OCI-LY1 (cell line): ENCODE measurements around the gene ATP6V0A1.
A peak's percentile ranks its signal among the peaks of the same experiment; 100 is the strongest.

ENCODE experiments used
- H2AFZ ChIP-seq: fragments of 200-600 bp; sonication (generic), shearing (Covaris generic); 2 replicates; pipeline ENCODE4 v1.6.0; 2014; ENCODE audit warnings: antibody characterized with exemption, mild to moderate bottlenecking, low read length
- H3F3A ChIP-seq: fragments of 200-600 bp; sonication (generic), shearing (Covaris generic); 2 replicates; pipeline ENCODE4 v1.6.0; 2014; ENCODE audit warnings: mild to moderate bottlenecking, antibody characterized with exemption, low read length, moderate library complexity; ENCODE audit not compliant: insufficient read depth
- H3K27ac ChIP-seq: fragments of 200-600 bp; sonication (generic); 2 replicates; pipeline ENCODE4 v1.5.1; 2014; ENCODE audit warnings: low read length, mixed run types, mild to moderate bottlenecking, low read depth; ENCODE audit not compliant: poor library complexity, severe bottlenecking
- H3K27me3 ChIP-seq: fragments of 200-600 bp; sonication (generic); 2 replicates; pipeline ENCODE4 v1.6.0; 2014; ENCODE audit warnings: antibody characterized with exemption, mild to moderate bottlenecking, low read length, moderate library complexity; ENCODE audit not compliant: insufficient read depth
- H3K36me3 ChIP-seq: fragments of 200-600 bp; sonication (generic); 2 replicates; pipeline ENCODE4 v1.6.1; 2014; ENCODE audit warnings: mild to moderate bottlenecking, antibody characterized with exemption, low read length, moderate library complexity, mixed read lengths; ENCODE audit not compliant: insufficient read depth
- H3K4me1 ChIP-seq: fragments of 200-600 bp; sonication (generic); 2 replicates; pipeline ENCODE4 v1.5.1; 2014; ENCODE audit warnings: mild to moderate bottlenecking, low read length, moderate library complexity; ENCODE audit not compliant: insufficient read depth, severe bottlenecking
- H3K4me2 ChIP-seq: fragments of 200-600 bp; sonication (generic), shearing (Covaris generic); 2 replicates; pipeline ENCODE4 v1.6.1; 2014; ENCODE audit warnings: low read length
- H3K4me3 ChIP-seq: fragments of 200-600 bp; sonication (generic); 2 replicates; pipeline ENCODE4 v1.5.1; 2014; ENCODE audit warnings: low read length, low read depth, mild to moderate bottlenecking, mixed read lengths; ENCODE audit not compliant: poor library complexity, severe bottlenecking
- H3K79me2 ChIP-seq: fragments of 200-600 bp; shearing (Covaris generic); 2 replicates; pipeline ENCODE4 v1.6.1; 2016; ENCODE audit warnings: mixed run types, low read length, mixed read lengths; ENCODE audit not compliant: insufficient read depth
- H3K9ac ChIP-seq: fragments of 200-600 bp; sonication (generic), shearing (Covaris generic); 2 replicates; pipeline ENCODE4 v1.6.1; 2014; ENCODE audit warnings: mild to moderate bottlenecking, low read length, mixed read lengths
- H3K9me2 ChIP-seq: fragments of 200-600 bp; sonication (generic), shearing (Covaris generic); 2 replicates; pipeline ENCODE4 v1.6.1; 2014; ENCODE audit warnings: low read depth, mild to moderate bottlenecking, low read length, mixed read lengths
- H3K9me3 ChIP-seq: fragments of 200-600 bp; shearing (Covaris generic); 2 replicates; pipeline ENCODE4 v1.6.1; 2014; ENCODE audit warnings: low read length, mixed read lengths
- H4K20me1 ChIP-seq: fragments of 200-600 bp; sonication (generic), shearing (Covaris generic); 2 replicates; pipeline ENCODE4 v1.6.0; 2016; ENCODE audit warnings: mild to moderate bottlenecking, low read length; ENCODE audit not compliant: insufficient read depth
- EZH2 ChIP-seq: fragments of 200-600 bp; sonication (generic), shearing (Covaris generic); IDR thresholded peaks from 2 replicates; pipeline ENCODE4 v1.8.0; 2017; ENCODE audit warnings: borderline replicate concordance, mixed run types, mild to moderate bottlenecking, antibody characterized with exemption, low read length, moderate library complexity, mixed read lengths
- TF ChIP-seq, protein P1 (sequence below): fragments of 200-600 bp; sonication (generic), shearing (Covaris generic); IDR thresholded peaks from 2 replicates; pipeline ENCODE4 v1.5.1; 2017; ENCODE audit warnings: mild to moderate bottlenecking, antibody characterized with exemption, low read length, moderate library complexity, mixed read lengths

The ATP6V0A1 gene

DNA sequence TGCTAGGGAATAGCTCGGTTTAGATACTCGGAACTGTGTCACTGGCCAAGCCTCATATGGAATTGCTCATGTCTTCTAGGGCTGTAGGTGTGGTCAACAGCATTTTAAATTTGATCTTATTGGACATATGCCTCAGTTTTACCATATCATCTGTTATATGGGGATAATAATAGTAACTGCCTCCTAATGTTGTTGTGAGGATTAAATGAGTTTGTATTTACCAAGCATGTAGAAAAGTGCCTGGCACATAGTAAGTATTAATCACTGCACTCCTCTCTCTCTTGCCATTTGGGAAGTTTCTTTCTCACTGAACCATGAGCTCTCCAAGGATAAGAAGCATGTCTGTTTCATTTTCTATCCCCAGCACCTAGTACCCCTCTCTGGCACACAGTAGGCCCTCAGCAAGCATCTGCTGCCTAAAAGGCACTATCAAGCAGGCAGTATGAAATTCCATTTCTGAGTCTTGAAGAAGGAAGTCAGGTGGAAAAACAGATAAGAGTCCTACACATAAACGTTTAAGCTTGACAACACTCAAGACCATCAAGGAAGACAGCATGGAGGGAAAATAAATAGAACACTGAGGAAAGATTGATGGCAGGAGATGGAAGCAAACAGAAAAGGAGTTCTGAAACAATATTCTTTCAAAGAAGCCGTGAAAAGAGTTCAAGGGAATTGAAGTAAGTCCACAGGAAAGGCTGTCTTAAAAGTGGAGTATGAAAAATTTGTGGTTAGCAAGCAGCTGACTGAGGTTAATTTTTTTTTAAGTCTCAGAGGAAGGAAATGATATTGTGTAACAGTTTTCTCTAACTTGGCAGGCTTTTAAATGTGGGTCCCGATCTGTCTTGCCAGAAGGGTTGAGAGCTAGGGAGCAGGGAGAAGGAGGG lies 2.2 kb upstream of the ATP6V0A1 start:
- H3K79me2 ChIP-seq, result no peaks in the 10 kb centered on the region
- peaks cover 40% of the 10 kb centered on the region for H3K4me1 ChIP-seq
- peak overlapping the region; percentile 96 for H3K4me2 ChIP-seq
- no peaks in the 10 kb centered on the region for H3K36me3 ChIP-seq
- H2AFZ ChIP-seq, result no peak overlapping the region
- H3K9ac ChIP-seq, result no peak overlapping the region
- no peaks in the 10 kb centered on the region for H3K9me2 ChIP-seq
- TF ChIP-seq, protein P1, sequence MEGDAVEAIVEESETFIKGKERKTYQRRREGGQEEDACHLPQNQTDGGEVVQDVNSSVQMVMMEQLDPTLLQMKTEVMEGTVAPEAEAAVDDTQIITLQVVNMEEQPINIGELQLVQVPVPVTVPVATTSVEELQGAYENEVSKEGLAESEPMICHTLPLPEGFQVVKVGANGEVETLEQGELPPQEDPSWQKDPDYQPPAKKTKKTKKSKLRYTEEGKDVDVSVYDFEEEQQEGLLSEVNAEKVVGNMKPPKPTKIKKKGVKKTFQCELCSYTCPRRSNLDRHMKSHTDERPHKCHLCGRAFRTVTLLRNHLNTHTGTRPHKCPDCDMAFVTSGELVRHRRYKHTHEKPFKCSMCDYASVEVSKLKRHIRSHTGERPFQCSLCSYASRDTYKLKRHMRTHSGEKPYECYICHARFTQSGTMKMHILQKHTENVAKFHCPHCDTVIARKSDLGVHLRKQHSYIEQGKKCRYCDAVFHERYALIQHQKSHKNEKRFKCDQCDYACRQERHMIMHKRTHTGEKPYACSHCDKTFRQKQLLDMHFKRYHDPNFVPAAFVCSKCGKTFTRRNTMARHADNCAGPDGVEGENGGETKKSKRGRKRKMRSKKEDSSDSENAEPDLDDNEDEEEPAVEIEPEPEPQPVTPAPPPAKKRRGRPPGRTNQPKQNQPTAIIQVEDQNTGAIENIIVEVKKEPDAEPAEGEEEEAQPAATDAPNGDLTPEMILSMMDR, result no peak
- TF ChIP-seq EZH2, result no peak
- no peaks in the 10 kb centered on the region for H3K9me3 ChIP-seq
- no peak overlapping the region for H3K27ac ChIP-seq
- H3F3A ChIP-seq, result peaks cover 8% of the 10 kb centered on the region; the same call in 1 of the 2 replicates
- no peak overlapping the region for H3K4me3 ChIP-seq
- no peaks in the 10 kb centered on the region for H4K20me1 ChIP-seq
- 0 out of 2 replicates have a peak, but pooled peaks cover 9% of the 10 kb centered on the region for H3K27me3 ChIP-seq

DNA sequence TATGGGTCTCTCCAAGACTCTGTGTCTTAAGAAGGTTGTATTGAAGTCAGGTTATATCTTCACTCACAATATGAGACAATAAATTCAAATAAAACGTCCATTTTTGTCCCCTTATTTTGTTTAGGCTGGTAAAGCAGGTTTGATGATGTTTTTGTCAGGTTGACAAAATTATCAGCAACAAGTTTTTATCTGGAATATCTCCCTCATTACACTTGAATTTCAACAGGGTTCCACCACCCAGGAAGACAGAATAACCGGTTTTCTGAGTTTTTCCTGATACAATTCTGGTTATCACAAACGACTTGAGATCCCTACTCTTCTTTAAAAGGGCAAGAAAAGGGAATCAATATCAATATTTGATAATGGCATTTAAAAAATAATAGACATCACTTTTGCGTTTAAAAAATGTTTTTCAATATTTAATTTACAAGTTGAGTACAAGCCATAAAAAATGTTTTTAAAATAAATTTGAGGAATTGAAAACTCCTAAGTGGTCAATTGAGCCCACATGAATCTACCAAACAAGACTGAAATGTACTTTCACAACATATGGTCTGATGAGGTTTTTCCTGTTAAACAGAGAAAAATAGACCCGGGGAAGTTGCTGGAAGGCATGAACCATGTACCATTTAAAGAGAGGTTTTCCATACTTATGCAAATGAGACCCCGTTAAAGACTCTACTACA lies 1.4 kb upstream of the ATP6V0A1 start:
- Histone ChIP-seq H3K27me3 (0 out of 2 replicates have a peak, but pooled peaks cover 9% of the 10 kb centered on the region), H3K27ac (no peak overlapping the region), H4K20me1 (no peaks in the 10 kb centered on the region), H2AFZ (no peak overlapping the region), H3K9me3 (no peaks in the 10 kb centered on the region), H3K9ac (no peak overlapping the region), H3K4me3 (peak overlapping the region; percentile 78), H3K4me2 (peak overlapping the region; percentile 96), H3K9me2 (no peaks in the 10 kb centered on the region), H3K36me3 (no peaks in the 10 kb centered on the region), H3F3A (peaks cover 8% of the 10 kb centered on the region; the same call in 1 of the 2 replicates), H3K4me1 (peaks cover 40% of the 10 kb centered on the region), H3K79me2 (no peaks in the 10 kb centered on the region)
- TF ChIP-seq, protein P1, result no peak
- no peak for TF ChIP-seq EZH2

DNA sequence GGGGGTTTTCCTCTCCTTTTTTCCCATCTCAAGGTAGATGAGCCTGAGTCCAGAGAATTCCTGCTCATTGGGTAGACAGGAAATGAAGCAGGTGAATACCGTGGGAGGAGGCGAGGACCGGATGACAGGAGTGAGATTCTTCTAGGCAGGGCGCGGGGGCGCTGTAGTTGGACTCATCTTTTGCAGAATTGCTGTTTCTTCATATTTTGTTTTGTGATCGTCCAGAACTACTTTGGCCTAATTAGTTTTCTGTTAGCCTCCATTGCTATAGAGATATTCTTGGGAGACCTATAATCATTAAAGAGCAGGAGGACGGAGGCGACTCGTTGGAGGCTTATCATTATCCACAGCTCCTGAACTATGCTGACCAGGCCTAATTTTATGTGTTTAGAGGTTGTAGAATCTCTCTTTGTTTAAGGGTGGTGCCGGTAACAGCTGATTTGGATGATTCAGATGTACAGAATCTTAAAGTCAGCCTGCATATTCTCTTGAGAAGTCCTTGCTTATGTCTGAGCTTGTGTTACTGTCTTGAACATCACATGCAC lies 650 bp downstream of the ATP6V0A1 start:
- peak overlapping the region; percentile 72 for H3K27ac ChIP-seq
- peak overlapping the region; percentile 96 for H3K4me2 ChIP-seq
- H3K4me1 ChIP-seq, result peaks cover 40% of the 10 kb centered on the region
- H2AFZ ChIP-seq, result no peak overlapping the region
- H3K9me2 ChIP-seq, result no peaks in the 10 kb centered on the region
- H3K27me3 ChIP-seq, result 0 out of 2 replicates have a peak, but pooled peaks cover 6% of the 10 kb centered on the region
- peak overlapping the region; percentile 77 for H3K9ac ChIP-seq
- H3K4me3 ChIP-seq, result peak overlapping the region; percentile 78
- peaks cover 8% of the 10 kb centered on the region; the same call in 1 of the 2 replicates for H3F3A ChIP-seq
- H4K20me1 ChIP-seq, result no peaks in the 10 kb centered on the region
- TF ChIP-seq EZH2, result no peak
- TF ChIP-seq, protein P1, result peak; percentile 63
- no peaks in the 10 kb centered on the region for H3K79me2 ChIP-seq
- no peaks in the 10 kb centered on the region for H3K9me3 ChIP-seq
- H3K36me3 ChIP-seq, result no peaks in the 10 kb centered on the region
